Sciatic nerve (tissue), 2 donors: Measurements from ENCODE around the gene SGCG. TPM values are rescaled to one million over a fixed set of nuclear protein-coding genes. Genes with fewer than 3 reads are reported as not detected.
"Not testable (repeated sequence)": the region's sequence is repeated elsewhere in the genome, so short reads cannot be mapped to it uniquely, and the experiment has no call there.

Experiments used
- ATAC-seq: fragments of 200-7000 bp; cut with Tn5 transposase; one replicate; pipeline ENCODE4 v1.9.1; 2020; ENCODE audit warnings: mild to moderate bottlenecking, moderate library complexity
- DNase-seq: peaks from one replicate; pipeline ENCODE4 v3.0.0-alpha.2; 2020; ENCODE audit warnings: low spot score
- intact Hi-C: fragments of 100-400 bp; cut with DNase I; formaldehyde crosslinking; loops from one replicate; pipeline ENCODE4 v1.14.2; 2022
- total RNA-seq: library from RNA; stranded (reverse); fragmentation: NEBNext Ultra II Directional; extraction: Animal tissue kit (Norgen Biotek cat#: 25700); gene quantifications from one replicate; pipeline ENCODE4 v1.2.1, GENCODE V29; 2021
- donor health status: DM: no; HTN: no; CAD: no.
- donor health status: DM: no; HTN: no; CAD: no.

Gene SGCG
- 1.3 TPM for total RNA-seq

GRCh38 chr13:23180711-23181110 lies at the start of gene SGCG:
SGCG (plus strand) TSS chr13:23180979; CDS start chr13:23203695, 22,716 bp downstream.
- intact Hi-C loops, result no loop called here
- ATAC-seq (no peak), DNase-seq (no peak)

DNA sequence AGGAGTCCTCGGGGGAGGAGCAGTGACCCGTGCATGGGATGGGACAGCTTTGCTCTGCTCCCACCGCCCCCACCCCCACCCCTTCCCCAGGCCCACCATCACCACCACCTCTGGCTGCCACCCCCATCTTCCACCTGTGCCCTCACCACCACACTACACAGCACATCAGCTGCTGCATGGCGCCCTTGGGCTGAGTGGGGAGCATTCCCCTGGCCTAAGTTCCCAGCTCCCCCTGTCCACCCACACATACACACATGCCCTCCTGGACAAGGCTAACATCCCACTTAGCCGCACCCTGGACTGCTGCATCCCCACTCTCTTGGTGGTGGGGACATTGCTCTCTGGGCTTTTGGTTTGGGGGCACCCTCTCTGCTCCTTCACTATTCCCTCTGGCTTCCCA lies 46.2 kb upstream of the SGCG start:
- peak; percentile 10 for ATAC-seq
- intact Hi-C loops, result no loop called here
- DNase-seq, result no peak

DNA sequence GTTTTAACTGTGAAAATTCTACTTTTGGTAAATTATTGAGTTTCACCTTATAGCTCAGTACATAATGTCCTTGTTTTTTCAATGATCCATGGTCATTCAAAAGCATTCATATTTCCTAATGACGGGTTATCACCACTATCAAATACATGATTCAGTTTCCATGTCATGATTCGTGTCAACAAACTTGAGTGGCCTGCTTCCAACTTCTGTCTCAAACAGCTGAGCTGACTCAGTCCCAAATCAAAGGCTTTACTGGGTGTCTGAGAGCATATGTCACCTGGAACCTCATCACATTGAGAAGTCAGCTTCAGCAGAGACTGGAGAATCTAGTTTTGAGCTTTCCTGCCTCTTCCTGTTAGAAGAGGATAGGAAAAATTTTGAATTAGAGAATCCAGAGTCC lies 40.3 kb upstream of the SGCG start:
- ATAC-seq, result no peak
- intact Hi-C loops, result no loop called here
- DNase-seq, result no peak

GRCh38 chr13:23141964-23142363 lies 38.8 kb upstream of the SGCG start:
- ATAC-seq (no peak), DNase-seq (no peak)
- intact Hi-C loops, result no loop called here

- intact Hi-C loops, ATAC-seq, DNase-seq: not testable (repeated sequence)
Observed at GRCh38 chr13:23142607-23143006, 38.2 kb upstream of the SGCG start.

DNA sequence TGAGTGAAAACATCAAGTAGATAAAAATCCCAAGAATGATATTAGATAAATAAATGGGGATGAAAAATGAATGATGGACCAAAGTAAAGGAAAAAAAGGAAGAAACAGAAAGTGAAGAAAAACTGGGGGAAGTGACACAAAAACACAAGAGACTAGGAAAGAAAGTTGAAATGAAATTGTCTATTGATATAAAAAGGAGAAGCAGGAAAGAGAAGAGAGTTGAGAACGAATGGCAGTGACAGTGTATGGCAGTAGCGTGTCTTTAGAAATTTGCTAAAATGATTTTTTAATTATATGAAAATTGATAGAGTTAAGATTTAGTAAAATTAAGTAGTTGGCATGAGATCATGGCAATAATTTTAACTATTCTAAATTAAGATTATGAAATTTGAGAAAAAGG lies 36.3 kb upstream of the SGCG start:
- intact Hi-C loops, result no loop called here

DNA sequence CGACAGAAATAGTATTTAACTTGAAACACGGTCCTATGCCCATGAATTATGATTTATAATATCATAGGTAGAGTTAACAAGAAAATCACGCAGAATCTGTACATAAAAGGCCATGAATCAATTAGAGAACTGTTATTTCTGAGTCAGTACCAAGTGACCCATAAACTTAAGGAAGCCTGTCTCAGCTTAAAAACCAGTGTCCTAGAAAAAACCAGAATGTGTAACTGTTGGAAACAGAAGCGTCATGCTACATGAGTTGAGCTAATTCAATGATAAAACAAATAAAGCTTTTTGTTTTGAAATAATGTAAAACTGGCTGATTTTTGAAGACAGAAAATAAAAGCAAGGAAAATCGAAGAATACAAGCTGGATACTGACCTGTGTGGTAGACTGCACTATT lies 34.8 kb upstream of the SGCG start:
- DNase-seq (no peak), ATAC-seq (no peak)
- intact Hi-C loops, result no loop called here

More for the DNA sequence above, 36.3 kb upstream of the SGCG start:
- no peak for DNase-seq
- ATAC-seq, result no peak

GRCh38 chr13:23146811-23147625 lies 33.8 kb upstream of the SGCG start:
- ATAC-seq, result peak; percentile 65
- no peak for DNase-seq
- intact Hi-C loops, result no loop called here

- no peak for ATAC-seq
- DNase-seq, result no peak
- intact Hi-C loops, result no loop called here
Observed at GRCh38 chr13:23147827-23148226, 33.0 kb upstream of the SGCG start.

DNA sequence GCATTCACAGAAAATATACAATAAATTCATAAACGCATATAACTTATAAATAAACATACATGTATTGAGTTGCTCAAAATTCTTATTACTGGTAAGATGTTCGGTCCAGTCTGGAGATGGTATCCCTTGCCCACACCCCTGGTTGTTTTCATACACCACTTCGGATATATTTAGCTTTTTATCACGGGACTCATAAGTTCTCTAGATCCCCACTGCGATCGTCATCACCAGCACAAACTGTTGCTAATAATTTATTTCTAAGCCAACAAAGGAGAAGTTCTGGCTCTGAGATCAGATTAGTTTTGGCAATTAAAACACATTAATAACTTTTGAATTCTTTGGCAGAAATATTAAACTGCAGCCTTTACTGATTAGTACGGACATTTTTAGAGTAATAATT lies 23.0 kb upstream of the SGCG start:
- ATAC-seq (no peak), DNase-seq (no peak)
- intact Hi-C loops, result no loop called here

- ATAC-seq (peak; percentile 45), DNase-seq (no peak)
- intact Hi-C loops, result no loop called here
Observed at GRCh38 chr13:23159205-23159759, 21.5 kb upstream of the SGCG start.

GRCh38 chr13:23159760-23160637 lies 20.8 kb upstream of the SGCG start:
- DNase-seq (no peak), ATAC-seq (peak; percentile 34)
- intact Hi-C loops, result no loop called here

GRCh38 chr13:23160638-23161480 lies 19.9 kb upstream of the SGCG start:
- DNase-seq (no peak), ATAC-seq (peak; percentile 42)
- intact Hi-C loops, result no loop called here

DNA sequence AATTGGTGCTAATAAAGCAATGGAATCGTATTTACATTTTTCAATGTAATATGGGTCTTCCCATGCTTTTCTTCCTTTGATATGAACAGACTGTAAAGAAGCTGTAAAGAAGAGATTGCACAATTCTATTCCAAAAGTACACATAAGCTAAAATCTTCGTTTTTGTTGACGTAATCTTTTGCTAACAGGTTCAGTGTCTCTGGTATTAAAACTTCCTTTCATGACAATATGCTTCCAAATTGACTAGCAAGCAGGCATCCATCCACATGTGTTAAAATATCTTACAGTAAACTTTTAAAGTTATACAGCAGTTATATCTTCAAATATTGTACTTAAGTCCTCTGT lies 19.3 kb upstream of the SGCG start:
- DNase-seq (no peak), ATAC-seq (no peak)
- intact Hi-C loops, result no loop called here

DNA sequence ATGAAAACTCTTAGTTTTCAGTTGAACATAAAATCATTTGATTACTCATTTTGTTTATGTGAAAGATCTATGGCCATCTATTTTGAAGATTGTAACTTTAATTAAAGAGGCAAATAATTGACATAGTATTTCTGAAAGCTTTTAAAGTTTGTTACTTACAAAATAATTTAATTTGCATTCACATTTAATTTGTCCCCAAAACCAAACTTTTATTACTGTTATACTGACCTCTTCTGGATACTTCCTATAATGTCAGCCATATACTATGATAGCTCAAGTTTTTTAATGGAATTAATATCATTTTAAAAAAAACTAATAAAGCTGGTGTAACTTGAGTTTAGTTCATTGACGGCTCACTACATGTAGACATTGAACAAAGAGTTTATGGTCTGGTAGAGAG lies 4.9 kb upstream of the SGCG start:
- no peak for DNase-seq
- ATAC-seq, result no peak
- intact Hi-C loops, result no loop called here

GRCh38 chr13:23182142-23182541 lies 1.4 kb downstream of the SGCG start:
- DNase-seq, result no peak
- no peak for ATAC-seq
- intact Hi-C loops, result no loop called here

- no peak for ATAC-seq
- intact Hi-C loops, result no loop called here
Observed at GRCh38 chr13:23183292-23183691, 2.5 kb downstream of the SGCG start.

GRCh38 chr13:23185542-23185941 lies 4.8 kb downstream of the SGCG start:
- intact Hi-C loops, result no loop called here
- DNase-seq (no peak), ATAC-seq (no peak)

More at GRCh38 chr13:23183292-23183691, 2.5 kb downstream of the SGCG start:
- DNase-seq, result no peak

DNA sequence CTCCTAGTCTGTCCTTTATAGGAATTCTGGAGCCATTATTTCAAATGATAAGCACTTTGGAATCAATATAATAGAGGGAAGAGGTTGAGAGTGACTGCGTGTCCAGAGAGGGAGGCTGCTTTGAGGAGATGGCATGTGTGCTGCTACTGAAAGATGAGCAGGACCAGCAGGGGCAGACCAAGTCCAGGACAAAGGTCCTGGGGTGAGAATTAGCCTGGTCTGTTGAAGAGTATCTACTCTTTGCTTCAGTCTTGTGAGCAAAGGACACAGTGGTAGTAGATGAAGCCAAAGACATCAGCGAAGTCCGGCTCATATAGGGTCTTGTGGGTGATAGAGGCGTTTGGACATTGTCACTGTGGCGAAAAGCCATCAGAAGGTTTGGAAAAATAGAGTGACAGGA lies 21.1 kb downstream of the SGCG start:
- DNase-seq, result no peak
- ATAC-seq, result no peak
- intact Hi-C loops, result no loop called here
